ENCODE measurements around the gene LGALS3. TPM values are rescaled to one million over a fixed set of nuclear protein-coding genes. Genes with fewer than 3 reads are reported as not detected.
A peak's percentile ranks its signal among the peaks of the same experiment; 100 is the strongest.

Gene LGALS3
- total and polyA plus RNA-seq, 12 donors = 11.6 to 248 (median 120) TPM

DNA sequence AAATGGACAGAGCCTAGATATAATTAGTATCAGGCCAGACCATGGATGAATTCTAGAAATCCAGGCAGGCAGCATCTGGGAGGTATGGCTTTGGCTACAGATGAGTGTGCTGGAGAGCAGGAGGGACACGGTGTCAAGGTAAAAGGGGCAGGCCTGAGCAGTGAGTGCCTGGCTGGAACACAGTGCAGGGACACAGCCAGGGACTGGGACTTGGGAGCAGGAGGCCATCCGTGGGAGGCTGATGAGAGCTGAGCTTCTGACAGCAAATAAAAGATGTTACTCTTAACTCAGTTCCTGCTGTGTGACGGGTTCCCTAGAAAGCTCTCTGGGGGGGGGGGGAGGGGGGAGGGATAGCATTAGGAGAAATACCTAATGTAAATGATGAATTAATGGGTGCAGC, 13.6 kb upstream of the LGALS3 start:
- Histone ChIP-seq H3K4me3 (no peak overlapping the region), H3K9me3 (replicated peaks in 1 of 3) (no peaks in the 10 kb centered on the region), H3K4me1 (replicated peaks in 1 of 2) (peaks cover 0 to 21% of the 10 kb centered on the region in 2 donors), H3K27ac (no peak overlapping the region), H3K27me3 (no peaks in the 10 kb centered on the region), H3K36me3 (replicated peaks in 1 of 2) (no peaks in the 10 kb centered on the region)
- peak in 3 of 7 donors; percentile 38 to 41 (median 40) for DNase-seq
- intact Hi-C loops (cut with DNase I) = no loop called here
- 38 to 55% (median 39%) methylated on average over 2 to 3 of the region's 3 CpGs for WGBS, 4 donors
- TF ChIP-seq POLR2A (IDR thresholded peaks at IDR 0.05) = no peak
- TF ChIP-seq, protein P1, sequence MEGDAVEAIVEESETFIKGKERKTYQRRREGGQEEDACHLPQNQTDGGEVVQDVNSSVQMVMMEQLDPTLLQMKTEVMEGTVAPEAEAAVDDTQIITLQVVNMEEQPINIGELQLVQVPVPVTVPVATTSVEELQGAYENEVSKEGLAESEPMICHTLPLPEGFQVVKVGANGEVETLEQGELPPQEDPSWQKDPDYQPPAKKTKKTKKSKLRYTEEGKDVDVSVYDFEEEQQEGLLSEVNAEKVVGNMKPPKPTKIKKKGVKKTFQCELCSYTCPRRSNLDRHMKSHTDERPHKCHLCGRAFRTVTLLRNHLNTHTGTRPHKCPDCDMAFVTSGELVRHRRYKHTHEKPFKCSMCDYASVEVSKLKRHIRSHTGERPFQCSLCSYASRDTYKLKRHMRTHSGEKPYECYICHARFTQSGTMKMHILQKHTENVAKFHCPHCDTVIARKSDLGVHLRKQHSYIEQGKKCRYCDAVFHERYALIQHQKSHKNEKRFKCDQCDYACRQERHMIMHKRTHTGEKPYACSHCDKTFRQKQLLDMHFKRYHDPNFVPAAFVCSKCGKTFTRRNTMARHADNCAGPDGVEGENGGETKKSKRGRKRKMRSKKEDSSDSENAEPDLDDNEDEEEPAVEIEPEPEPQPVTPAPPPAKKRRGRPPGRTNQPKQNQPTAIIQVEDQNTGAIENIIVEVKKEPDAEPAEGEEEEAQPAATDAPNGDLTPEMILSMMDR (IDR thresholded peaks at IDR 0.05) = no peak

DNA sequence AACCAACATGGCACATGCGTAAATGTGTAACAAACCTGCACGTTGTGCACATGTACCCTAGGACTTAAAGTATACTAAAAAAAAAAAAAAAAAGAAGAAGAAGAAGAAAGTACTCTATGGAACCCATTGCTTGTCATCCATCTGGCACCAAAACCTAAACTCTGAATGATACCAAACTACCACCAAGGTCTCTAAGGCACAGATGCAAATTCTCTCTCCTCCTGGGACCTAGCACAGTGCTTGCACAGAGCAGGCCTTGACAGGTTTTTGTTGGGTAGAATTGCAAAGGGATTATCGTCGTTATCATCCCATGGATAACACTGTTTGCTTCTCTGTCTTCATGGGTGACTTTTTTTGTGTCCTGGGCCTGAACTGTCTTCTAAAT, 13.2 kb upstream of the LGALS3 start:
- peaks cover 0 to 21% of the 10 kb centered on the region in 2 donors for H3K4me1 ChIP-seq (replicated peaks in 1 of 2)
- no peak overlapping the region for H3K4me3 ChIP-seq
- TF ChIP-seq POLR2A (IDR thresholded peaks at IDR 0.05) = no peak
- TF ChIP-seq, protein P1 (IDR thresholded peaks at IDR 0.05) = no peak
- no peaks in the 10 kb centered on the region for H3K9me3 ChIP-seq (replicated peaks in 1 of 3)
- no peaks in the 10 kb centered on the region for H3K27me3 ChIP-seq
- H3K27ac ChIP-seq = no peak overlapping the region
- intact Hi-C loops (cut with DNase I) = no loop called here
- WGBS, 4 donors = 80 to 93% (median 90%) methylated on average over 4 of the region's 4 CpGs
- DNase-seq = no peak
- H3K36me3 ChIP-seq (replicated peaks in 1 of 2) = no peaks in the 10 kb centered on the region

DNA sequence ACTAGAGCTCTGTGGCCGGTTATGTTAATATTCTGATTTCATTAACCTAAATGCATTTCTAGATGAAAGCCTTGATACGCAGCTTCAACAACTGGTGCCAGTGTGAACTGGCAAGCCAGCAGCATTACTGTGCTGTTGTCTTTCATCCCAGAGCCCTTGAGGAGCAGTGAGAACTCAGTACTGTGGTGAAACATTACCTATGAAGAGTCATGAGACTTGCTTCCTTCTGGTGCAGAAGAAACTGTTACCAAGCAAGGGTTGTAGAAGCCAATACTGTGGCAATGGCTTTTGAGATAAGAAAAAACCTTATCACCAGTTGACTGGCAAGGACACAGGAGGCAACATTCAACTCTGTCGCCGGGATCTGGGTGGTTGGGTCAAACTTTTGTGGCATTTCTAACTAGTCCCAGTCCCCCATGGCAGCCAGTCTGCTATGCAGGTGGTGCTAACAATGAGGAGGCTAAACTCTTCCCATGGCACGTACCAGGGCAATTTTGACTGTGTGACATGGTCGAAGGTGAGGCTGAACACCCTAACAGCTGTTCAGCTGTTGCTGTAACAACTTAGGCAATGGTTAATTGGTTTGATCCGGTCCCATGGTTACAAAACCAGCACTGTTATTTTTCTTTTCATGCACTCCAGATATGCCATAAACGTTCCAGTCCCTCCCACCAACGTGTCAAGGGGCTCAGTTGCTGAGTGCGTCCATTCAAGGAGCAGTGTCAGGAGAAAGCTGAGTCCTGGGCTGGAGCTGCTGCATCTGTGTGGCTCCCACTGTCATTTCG, 12.6 kb upstream of the LGALS3 start:
- TF ChIP-seq POLR2A (IDR thresholded peaks at IDR 0.05) = no peak
- TF ChIP-seq, protein P1 (IDR thresholded peaks at IDR 0.05) = no peak
- peaks cover 0 to 21% of the 10 kb centered on the region in 2 donors for H3K4me1 ChIP-seq (replicated peaks in 1 of 2)
- WGBS, 4 donors = 68 to 76% (median 73%) methylated on average over 11 of the region's 11 CpGs
- no peaks in the 10 kb centered on the region for H3K9me3 ChIP-seq (replicated peaks in 1 of 3)
- intact Hi-C loops (cut with DNase I) = no loop called here
- H3K36me3 ChIP-seq (replicated peaks in 1 of 2) = no peaks in the 10 kb centered on the region
- no peak overlapping the region for H3K4me3 ChIP-seq
- no peak overlapping the region for H3K27ac ChIP-seq
- DNase-seq = peak in 1 of 7 donors; percentile 23
- H3K27me3 ChIP-seq = no peaks in the 10 kb centered on the region

DNA sequence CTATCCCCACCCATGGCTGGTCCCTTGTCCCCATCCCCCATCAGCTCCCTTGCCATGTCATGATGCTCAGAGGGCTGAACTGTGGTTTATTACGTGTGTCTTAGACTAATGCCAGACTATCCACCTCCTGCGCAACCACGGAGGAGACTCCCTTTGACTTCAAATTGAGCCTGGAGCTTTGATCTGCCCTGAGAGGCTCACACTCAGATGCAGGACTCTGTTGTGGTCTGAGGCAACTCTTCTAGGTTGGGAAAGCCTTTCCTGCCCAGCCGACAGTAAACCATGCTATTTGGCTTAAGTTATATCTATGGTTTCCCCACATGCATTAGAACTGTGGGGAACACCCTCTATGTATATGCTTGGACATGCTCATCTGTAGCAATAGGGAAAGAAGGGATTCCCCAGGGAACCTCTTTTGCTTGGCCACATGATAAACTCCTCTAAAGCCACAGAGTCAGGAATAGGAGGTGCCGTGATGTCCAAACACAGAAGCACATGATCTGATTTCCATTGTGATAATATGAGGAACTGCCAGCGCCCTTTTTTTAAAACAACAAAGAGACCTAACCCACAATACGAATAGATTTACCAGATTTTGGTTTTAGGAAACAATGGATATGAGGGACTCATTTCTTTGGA, 11.1 kb upstream of the LGALS3 start:
- Histone ChIP-seq H3K9me3 (replicated peaks in 1 of 3) (no peaks in the 10 kb centered on the region), H3K4me1 (replicated peaks in 1 of 2) (peaks cover 5 to 35% of the 10 kb centered on the region in 2 donors)
- 68 to 90% (median 81%) methylated on average over 6 to 7 of the region's 7 CpGs for WGBS, 4 donors

More for the DNA sequence above, 11.1 kb upstream of the LGALS3 start:
- intact Hi-C loops (cut with DNase I) = no loop called here
- Histone ChIP-seq H3K4me3 (no peak overlapping the region), H3K36me3 (replicated peaks in 1 of 2) (no peaks in the 10 kb centered on the region), H3K27ac (peak overlapping the region in 4 of 5 donors; percentile 13 to 65 (median 41)), H3K27me3 (no peaks in the 10 kb centered on the region)
- TF ChIP-seq, protein P1 (IDR thresholded peaks at IDR 0.05) = no peak
- no peak for TF ChIP-seq POLR2A (IDR thresholded peaks at IDR 0.05)
- DNase-seq = peak in 1 of 7 donors; percentile 22
